ENCODE measurements around the gene C6orf52.

The C6orf52 gene

GRCh38 chr6:10643201-10643651, 51.2 kb downstream of the C6orf52 start:
- no peak for DNase-seq

GRCh38 chr6:10641528-10641927, 52.9 kb downstream of the C6orf52 start:
- no peak for DNase-seq

GRCh38 chr6:10640412-10640811, 54.0 kb downstream of the C6orf52 start:
- DNase-seq = no peak

- peak; percentile 47 for DNase-seq
Measured at GRCh38 chr6:10633216-10633615, 61.2 kb downstream of the C6orf52 start.

- no peak for DNase-seq
Measured at GRCh38 chr6:10630178-10630577, 64.2 kb downstream of the C6orf52 start.

GRCh38 chr6:10627800-10628199, 66.6 kb downstream of the C6orf52 start:
- DNase-seq = no peak

- DNase-seq = no peak
Measured at GRCh38 chr6:10626154-10626741, 68.2 kb downstream of the C6orf52 start.

- DNase-seq = no peak
Measured at GRCh38 chr6:10624836-10625235, 69.6 kb downstream of the C6orf52 start.

- no peak for DNase-seq
Measured at GRCh38 chr6:10621847-10622246, 72.6 kb downstream of the C6orf52 start.

All from activated CD4-positive, alpha-beta T cell treated with anti-CD3 and anti-CD28 coated beads, Interleukin-2, amount 50 U/mL, for 16 hours (primary cell).